Measurements from ENCODE around the gene RGS8.

RGS8 gene

GRCh38 chr1:182690886-182691443 is 6.6 kb upstream of the RGS8 start:
- TF ChIP-seq CTCF (IDR thresholded peaks at IDR 0.05; ENCODE audit: borderline replicate concordance, control extremely low read depth, extremely low read depth, insufficient read depth, missing control alignments): no peak
- in situ Hi-C loops (cut with MboI; ENCODE audit: low sequenced_read_pairs, unreplicated experiment): no loop called here
- no peak for DNase-seq (ENCODE audit: low spot score)

DNA sequence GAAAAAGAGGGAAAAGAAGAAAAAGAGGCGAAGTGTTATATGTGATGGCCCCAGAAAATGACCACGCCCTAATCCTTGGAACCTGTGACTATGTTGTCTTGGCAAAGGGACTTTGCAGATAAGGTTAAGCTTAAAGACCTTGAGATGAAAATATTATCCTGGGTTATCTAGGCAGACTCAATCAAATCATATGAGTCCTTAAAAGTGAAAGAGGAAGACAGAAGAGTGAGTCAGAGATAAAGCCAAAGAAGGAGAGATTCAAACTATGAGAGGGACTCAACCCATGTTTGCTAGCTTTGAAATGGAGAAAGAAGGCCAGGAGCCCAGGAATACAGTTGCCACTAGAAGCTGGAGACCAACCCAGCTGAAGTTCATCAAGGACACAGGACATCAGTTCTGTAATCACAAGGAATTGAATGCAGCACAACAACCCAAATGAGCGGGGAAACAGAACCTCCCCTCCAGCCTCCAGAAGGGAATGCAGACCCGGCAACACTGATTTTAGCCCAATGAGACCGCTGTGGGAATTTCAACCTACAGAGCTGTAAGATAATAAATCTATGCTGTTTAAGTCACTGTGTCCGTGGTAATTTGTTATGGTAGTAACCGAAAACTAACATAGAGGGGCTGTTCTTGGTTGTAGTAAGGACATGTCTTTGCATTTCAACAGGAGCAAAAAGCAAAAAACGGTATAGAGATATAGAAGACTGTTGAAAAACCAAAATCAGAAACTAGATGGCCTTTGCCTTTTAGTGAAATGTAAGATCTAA is 4.2 kb upstream of the RGS8 start:
- in situ Hi-C loops (cut with MboI; ENCODE audit: low sequenced_read_pairs, unreplicated experiment): no loop called here
- no peak for TF ChIP-seq CTCF (IDR thresholded peaks at IDR 0.05; ENCODE audit: borderline replicate concordance, control extremely low read depth, extremely low read depth, insufficient read depth, missing control alignments)
- no peak for DNase-seq (ENCODE audit: low spot score)

- in situ Hi-C loops (cut with MboI; ENCODE audit: low sequenced_read_pairs, unreplicated experiment): no loop called here
These were observed 3.0 kb upstream of the RGS8 start for GRCh38 chr1:182687361-182687760.

GRCh38 chr1:182686446-182686845 is 2.1 kb upstream of the RGS8 start:
- no peak for DNase-seq (ENCODE audit: low spot score)
- in situ Hi-C loops (cut with MboI; ENCODE audit: low sequenced_read_pairs, unreplicated experiment): no loop called here
- no peak for TF ChIP-seq CTCF (IDR thresholded peaks at IDR 0.05; ENCODE audit: borderline replicate concordance, control extremely low read depth, extremely low read depth, insufficient read depth, missing control alignments)

More at GRCh38 chr1:182687361-182687760, 3.0 kb upstream of the RGS8 start:
- no peak for DNase-seq (ENCODE audit: low spot score)
- TF ChIP-seq CTCF (IDR thresholded peaks at IDR 0.05; ENCODE audit: borderline replicate concordance, control extremely low read depth, extremely low read depth, insufficient read depth, missing control alignments): no peak

- no peak for TF ChIP-seq CTCF (IDR thresholded peaks at IDR 0.05; ENCODE audit: borderline replicate concordance, control extremely low read depth, extremely low read depth, insufficient read depth, missing control alignments)
- in situ Hi-C loops (cut with MboI; ENCODE audit: low sequenced_read_pairs, unreplicated experiment): no loop called here
- DNase-seq (ENCODE audit: low spot score): no peak
These were observed 828 bp upstream of the RGS8 start for GRCh38 chr1:182685215-182685614.

DNA sequence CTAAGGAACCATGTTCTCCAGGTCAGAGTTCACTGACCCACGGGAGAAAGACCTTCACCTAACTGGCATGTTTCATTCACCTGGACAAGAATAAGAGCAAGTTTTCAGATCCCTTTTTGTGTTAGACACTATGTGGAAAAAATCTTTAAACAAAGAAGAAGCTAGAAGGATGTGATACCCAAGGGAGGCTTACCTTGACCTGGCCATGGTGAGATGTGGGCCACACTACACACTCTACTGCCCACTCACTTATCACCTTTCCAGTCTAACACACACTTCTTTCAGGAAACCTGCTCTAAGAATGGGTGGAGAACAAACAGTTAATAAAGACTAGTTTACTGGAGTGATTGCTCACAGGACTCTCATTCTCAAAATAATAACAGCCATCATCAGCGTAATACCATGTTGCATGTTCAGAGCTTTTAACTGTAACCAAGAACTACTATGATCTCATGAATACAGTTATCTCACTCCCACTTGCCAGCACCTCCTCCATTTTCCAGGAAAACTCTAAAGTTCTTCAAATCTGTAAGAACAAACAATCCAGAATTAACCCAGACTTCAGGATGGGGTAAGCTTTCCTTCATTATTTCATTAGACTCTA is 1.4 kb downstream of the RGS8 start:
- no peak for DNase-seq (ENCODE audit: low spot score)
- no peak for TF ChIP-seq CTCF (IDR thresholded peaks at IDR 0.05; ENCODE audit: borderline replicate concordance, control extremely low read depth, extremely low read depth, insufficient read depth, missing control alignments)
- in situ Hi-C loops (cut with MboI; ENCODE audit: low sequenced_read_pairs, unreplicated experiment): no loop called here

All from GM13976 (cell line).